GM12878 (cell line): ENCODE data around the gene SCT. TPM values are rescaled to one million over a fixed set of nuclear protein-coding genes. Genes with fewer than 3 reads are reported as not detected.

Source experiments
- ATAC-seq: fragments of 200-7000 bp; cut with Tn5 transposase; 3 replicates; pipeline ENCODE4 v1.9.1; 2020; ENCODE audit warnings: mild to moderate bottlenecking, moderate library complexity
- BruUV-seq: library from RNA; stranded (reverse); fragments of 400-500 nt; replicated peaks from 2 replicates; lab custom pipeline; 2021; lab: Mats Ljungman, UMichigan
- CTCF ChIA-PET: fragments of 300-600 bp; sonication (Branson Sonifier 250); formaldehyde crosslinking; extraction: SDS; loops from one replicate; lab custom pipeline; 2021; ENCODE audit warnings: inconsistent platforms; lab: Yijun Ruan, JAX
- POLR2A ChIA-PET: fragments of 350-600 bp; formaldehyde crosslinking; extraction: SDS; loops from one replicate; lab custom pipeline; 2021; ENCODE audit warnings: inconsistent platforms; lab: Charles Lee
- RAD21 ChIA-PET: fragments of 300-600 bp; sonication (Branson Sonifier 250); formaldehyde crosslinking; loops from one replicate; lab custom pipeline; 2023; ENCODE audit warnings: antibody characterized with exemption; ENCODE audit not compliant: unreplicated experiment; lab: Charles Lee
- SMC1A ChIA-PET: fragments of 300-600 bp; sonication (Branson Sonifier 250); formaldehyde crosslinking; loops from one replicate; lab custom pipeline; 2023; ENCODE audit not compliant: unreplicated experiment, uncharacterized antibody; lab: Charles Lee
- DNase-seq: peaks from one replicate; pipeline ENCODE4 v3.0.0-alpha.2; 2011; ENCODE audit warnings: low read depth, low spot score
- FAIRE-seq: peaks from 3 replicates; lab custom pipeline; 2011; peaks lifted over from hg19 to GRCh38; lab: Jason Lieb, UNC
- H2AFZ ChIP-seq: 2 replicates; pipeline ENCODE4 v1.6.0; 2011; ENCODE audit warnings: low read depth, low read length, control low read depth; ENCODE audit not compliant: control insufficient read depth
- H3K27ac ChIP-seq: 2 replicates; pipeline ENCODE4 v1.5.1; 2011; ENCODE audit warnings: control low read depth; ENCODE audit not compliant: control insufficient read depth, insufficient read depth
- H3K27me3 ChIP-seq, 2 experiments: replicated peaks in 1 of 2; 2 replicates each; pipeline versions ENCODE4 v1.6.0 to v1.6.1; 2011; ENCODE audit warnings: low read length in 1 of 2; ENCODE audit not compliant: control insufficient read depth in 2 of 2, insufficient read depth in 2 of 2
- H3K36me3 ChIP-seq, 2 experiments: 2 replicates each; pipeline ENCODE4 v1.5.1; 2011; ENCODE audit warnings: low read length in 1 of 2; ENCODE audit not compliant: control insufficient read depth in 2 of 2, insufficient read depth in 2 of 2
- H3K4me1 ChIP-seq: 2 replicates; pipeline ENCODE4 v1.6.1; 2011; ENCODE audit warnings: mild to moderate bottlenecking, low read length, moderate library complexity, mixed read lengths; ENCODE audit not compliant: control insufficient read depth, insufficient read depth
- H3K4me2 ChIP-seq: 2 replicates; pipeline ENCODE4 v1.6.0; 2011; ENCODE audit warnings: control low read depth; ENCODE audit not compliant: control insufficient read depth, insufficient read depth
- H3K4me3 ChIP-seq: fragments of 200-600 bp; sonication (generic); 2 replicates; pipeline ENCODE4 v1.5.1; 2016
- H3K79me2 ChIP-seq: 2 replicates; pipeline ENCODE4 v1.6.0; 2011; ENCODE audit warnings: low read length; ENCODE audit not compliant: control insufficient read depth, insufficient read depth
- H3K9ac ChIP-seq: 2 replicates; pipeline ENCODE4 v1.8.0; 2011; ENCODE audit warnings: low read length, control low read depth, mixed read lengths; ENCODE audit not compliant: control insufficient read depth, insufficient read depth
- H3K9me3 ChIP-seq: replicated peaks from 3 replicates; pipeline ENCODE4 v1.5.1; 2011; ENCODE audit warnings: mild to moderate bottlenecking, low read length; ENCODE audit not compliant: control insufficient read depth, insufficient read depth
- H4K20me1 ChIP-seq: 2 replicates; pipeline ENCODE4 v1.6.0; 2011; ENCODE audit not compliant: control insufficient read depth, insufficient read depth
- CEBPB ChIP-seq, 2 experiments: fragments of 150-350 bp in 1 of 2; IDR thresholded peaks; 2 replicates each; pipeline ENCODE4 v1.6.1; 2012 to 2014; ENCODE audit warnings: low read depth in 2 of 2, low read length in 2 of 2, borderline replicate concordance in 1 of 2, inconsistent platforms in 1 of 2
- EP300 ChIP-seq, 2 experiments: fragments of 150-350 bp in 1 of 2; IDR thresholded peaks; 2 replicates each; pipeline ENCODE4 v1.6.1; 2011 to 2012; ENCODE audit warnings: low read depth in 2 of 2, low read length in 2 of 2, borderline replicate concordance in 1 of 2, improper control_type of control experiment in 1 of 2, inconsistent platforms in 1 of 2; ENCODE audit not compliant: control insufficient read depth in 1 of 2
- IRF3 ChIP-seq: fragments of 450-650 bp; IDR thresholded peaks from 2 replicates; pipeline ENCODE4 v1.6.1; 2014; ENCODE audit warnings: mild to moderate bottlenecking
- IRF4 ChIP-seq: IDR thresholded peaks from 2 replicates; pipeline ENCODE4 v1.6.1; 2011; ENCODE audit warnings: low read depth, low read length
- IRF5 ChIP-seq: fragments of 450-650 bp; IDR thresholded peaks from 2 replicates; pipeline ENCODE4 v1.6.1; 2017; ENCODE audit warnings: borderline replicate concordance
- MTA3 ChIP-seq: IDR thresholded peaks from 2 replicates; pipeline ENCODE4 v1.6.1; 2012; ENCODE audit warnings: low read length, inconsistent platforms, borderline replicate concordance
- NKRF ChIP-seq: fragments of 450-650 bp; conservative IDR thresholded peaks from 2 replicates; pipeline ENCODE4 v1.6.1; 2017; ENCODE audit warnings: mild to moderate bottlenecking, moderate library complexity
- NR2C2 ChIP-seq: IDR thresholded peaks from 2 replicates; pipeline ENCODE4 v1.6.1; 2011; ENCODE audit warnings: borderline replicate concordance, low read depth; ENCODE audit not compliant: control insufficient read depth, insufficient read length
- RB1 ChIP-seq: fragments of 450-650 bp; formaldehyde crosslinking; IDR thresholded peaks from 2 replicates; pipeline ENCODE4 v1.6.1; 2017; ENCODE audit warnings: mild to moderate bottlenecking, borderline replicate concordance
- SP1 ChIP-seq: IDR thresholded peaks from one replicate; pipeline ENCODE4 v1.6.1; 2011; ENCODE audit warnings: low read depth, low read length
- STAT1 ChIP-seq: fragments of 450-650 bp; conservative IDR thresholded peaks from 2 replicates; pipeline ENCODE4 v1.6.1; 2014; ENCODE audit warnings: antibody characterized with exemption, mild to moderate bottlenecking
- WGBS: methylation state at CpG from one replicate; pipeline ENCODE4 v1.1.6; 2016; ENCODE audit warnings: low lambda C conversion rate; ENCODE audit not compliant: insufficient replicate concordance, insufficient coverage; ENCODE audit errors: missing lambda C conversion rate; 5-methylcytosine and 5-hydroxymethylcytosine counted together
- in situ Hi-C: fragments of 300-500 bp; cut with MboI; formaldehyde crosslinking; loops from 9 replicates; pipeline ENCODE4 v1.14.3; 2018; ENCODE audit warnings: mixed read lengths
- intact Hi-C: fragments of 100-400 bp; cut with micrococcal nuclease; formaldehyde crosslinking; loops from one replicate; pipeline ENCODE4 v1.14.2; 2022; ENCODE audit not compliant: unreplicated experiment
- polyA plus RNA-seq, 11 experiments: library from polyadenylated mRNA; depleted of rRNA in 4 of 11; unstranded in 6 of 11; stranded (reverse) in 5 of 11; fragments of >200 nt; fragmentation: Nextera tagmentation in 4 of 11; fragmentation: Illumina TruSeq in 1 of 11; extraction: Ambion mirVana in 4 of 11; extraction: Trizol in 1 of 11; gene quantifications; 1 replicate in 1 of 11; 2 replicates in 10 of 11; pipeline versions ENCODE4 v1.2.1 to v1.2.3, GENCODE V29; 2011 to 2016; ENCODE audit warnings: inconsistent platforms in 2 of 11, missing spikeins in 2 of 11, low read depth in 1 of 11
- total RNA-seq, 4 experiments: library from RNA; depleted of rRNA in 3 of 4; stranded (reverse); fragments of >200 nt in 3 of 4; fragmentation: Illumina TruSeq in 1 of 4; extraction: Trizol in 1 of 4; gene quantifications; 2 replicates each; pipeline versions ENCODE4 v1.2.1 to v1.2.3, GENCODE V29; 2013 to 2021

Gene SCT
- total and polyA plus RNA-seq, 10 of the 15 experiments (the other 5 are each of a cell fraction or from before 2014, with no cell fraction given), result not detected

- TF ChIP-seq NR2C2, result no peak
- TF ChIP-seq NKRF, result no peak
- TF ChIP-seq IRF5, result no peak
- TF ChIP-seq RB1, result no peak
- no peak for TF ChIP-seq STAT1
- TF ChIP-seq MTA3, result no peak
Measured at GRCh38 chr11:577611-577894, 49.4 kb downstream of the SCT start (continued).

GRCh38 chr11:576811-577610 is 50.0 kb downstream of the SCT start:
- ATAC-seq (no peak), DNase-seq (no peak), FAIRE-seq (peak; percentile 59)
- peaks cover 53% of the 10 kb centered on the region for H3K79me2 ChIP-seq
- H4K20me1 ChIP-seq, result peaks cover 28% of the 10 kb centered on the region
- RAD21 ChIA-PET, result no interaction called here
- intact Hi-C loops (no loop called here), in situ Hi-C loops (no loop called here)
- H3K9ac ChIP-seq, result peak overlapping the region; percentile 97
- peak overlapping the region; percentile 85 for H3K4me3 ChIP-seq
- H3K27ac ChIP-seq, result peak overlapping the region; percentile 100
- no peaks in the 10 kb centered on the region for H3K9me3 ChIP-seq
- H3K4me1 ChIP-seq, result peaks cover 16% of the 10 kb centered on the region
- H3K27me3 ChIP-seq, result peaks cover 0 to 3% of the 10 kb centered on the region in 2 experiments; a peak in 2 of 4 replicates
- WGBS, result 7% methylated on average over 32 of the region's 48 CpGs
- H2AFZ ChIP-seq, result no peak overlapping the region
- POLR2A ChIA-PET, result interaction anchor here (0.9 to 1.5 kb wide), 3 partner anchors 8 to 145 kb away, joined by 3 to 4 read pairs (median 3); no protein-coding TSS in a partner anchor
- SMC1A ChIA-PET, result no interaction called here
- CTCF ChIA-PET, result no interaction called here
- BruUV-seq, result no TSS peak
- peaks cover 5 to 6% of the 10 kb centered on the region in 2 experiments for H3K36me3 ChIP-seq
- TF ChIP-seq CEBPB (IDR thresholded peaks at IDR 0.05; ENCODE audit: borderline replicate concordance in 1 of 2, low read depth in 2 of 2, low read length in 2 of 2), result no peak
- no peak for TF ChIP-seq EP300 (IDR thresholded peaks at IDR 0.05; ENCODE audit: borderline replicate concordance in 1 of 2, control insufficient read depth in 1 of 2, low read depth in 2 of 2, low read length in 2 of 2)
- no peak for TF ChIP-seq IRF3
- no peak for TF ChIP-seq SP1
- no peak for TF ChIP-seq IRF4
- peak overlapping the region; percentile 62 for H3K4me2 ChIP-seq
